GM21619 (cell line): Measurements from ENCODE around the gene NDUFA8.
"Not testable (repeated sequence)": the region's sequence is repeated elsewhere in the genome, so short reads cannot be mapped to it uniquely, and the experiment has no call there.

Experiments
- ATAC-seq: cut with Tn5 transposase; IDR thresholded peaks from one replicate; pipeline ENCODE4 v1.9.1; 2021; ENCODE audit not compliant: unreplicated experiment

Gene NDUFA8

GRCh38 chr9:122122468-122122867 is 37.1 kb downstream of the NDUFA8 start:
- no peak for ATAC-seq

GRCh38 chr9:122121931-122122330 is 37.6 kb downstream of the NDUFA8 start:
- no peak for ATAC-seq

DNA sequence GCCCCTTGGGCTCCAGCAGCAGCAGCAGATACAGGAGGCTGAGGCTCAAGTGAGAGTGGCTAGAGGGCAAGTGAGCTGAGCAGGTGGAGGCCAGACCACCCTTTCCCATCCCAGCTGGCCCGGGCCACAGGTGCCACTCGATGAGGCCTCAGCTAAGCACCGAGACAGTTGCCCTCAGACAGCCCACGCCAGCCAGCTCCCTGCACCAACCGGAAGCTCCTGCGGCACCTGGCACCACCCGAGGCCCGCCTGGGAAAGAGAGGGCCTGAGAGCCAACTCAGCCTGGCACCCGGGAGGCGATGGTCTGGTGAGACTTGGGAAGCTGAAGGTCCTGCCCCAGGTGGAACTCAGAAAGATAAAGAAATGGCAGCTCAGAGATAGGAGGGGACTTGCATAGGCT is 38.2 kb downstream of the NDUFA8 start:
- ATAC-seq = no peak

DNA sequence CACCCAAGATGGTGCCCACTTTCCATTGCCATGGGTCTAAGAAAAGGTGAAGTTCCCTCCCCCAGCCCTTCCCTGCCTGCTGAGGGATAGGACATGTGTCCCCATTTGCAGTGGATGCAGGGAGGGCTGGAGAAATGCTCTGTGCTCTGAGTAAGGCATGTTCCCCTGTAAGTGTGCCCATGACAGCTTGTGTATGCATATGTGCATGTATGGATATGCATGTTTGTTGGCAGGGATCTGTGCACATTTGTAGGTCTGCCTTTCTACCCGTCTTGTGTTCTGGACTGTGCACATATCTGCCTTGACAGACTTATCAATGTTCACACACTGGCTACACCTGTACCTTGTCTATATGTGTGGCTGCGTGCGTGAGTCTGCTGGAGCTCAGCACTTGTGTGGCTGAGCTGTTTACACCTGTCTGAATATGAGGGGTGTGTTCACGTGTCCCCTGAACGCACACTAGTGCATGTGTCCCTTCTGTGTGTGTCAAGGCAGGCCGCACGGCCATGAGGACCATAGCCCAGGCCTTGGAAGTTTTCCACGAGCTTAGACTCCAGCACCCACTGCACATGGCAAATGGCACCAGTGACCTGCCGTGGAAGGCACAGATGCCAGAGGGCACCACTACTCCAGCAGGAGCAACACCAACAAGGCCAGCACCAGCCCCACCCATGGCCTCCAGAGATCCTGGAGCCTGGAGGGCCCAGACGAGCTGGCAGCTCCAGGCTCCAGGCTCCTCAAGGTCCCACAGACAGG is 39.1 kb downstream of the NDUFA8 start:
- no peak for ATAC-seq

- no peak for ATAC-seq
Observed at GRCh38 chr9:122119721-122120120, 39.9 kb downstream of the NDUFA8 start.

DNA sequence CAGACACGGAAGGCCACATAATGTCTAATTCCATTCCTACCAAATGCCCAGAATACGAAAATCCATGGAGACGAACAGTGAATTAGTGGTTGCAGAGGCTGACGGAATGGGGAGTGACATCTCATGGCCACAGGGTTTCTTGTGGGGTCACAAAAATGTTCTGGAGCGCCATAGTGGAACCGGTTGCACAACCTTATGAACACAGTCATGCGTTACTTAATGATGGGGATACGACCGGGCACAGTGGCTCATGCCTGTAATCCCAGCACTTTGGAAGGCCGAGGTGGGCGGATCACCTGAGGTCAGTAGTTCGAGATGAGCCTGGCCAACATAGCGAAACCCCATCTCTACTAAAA is 40.4 kb downstream of the NDUFA8 start:
- no peak for ATAC-seq

DNA sequence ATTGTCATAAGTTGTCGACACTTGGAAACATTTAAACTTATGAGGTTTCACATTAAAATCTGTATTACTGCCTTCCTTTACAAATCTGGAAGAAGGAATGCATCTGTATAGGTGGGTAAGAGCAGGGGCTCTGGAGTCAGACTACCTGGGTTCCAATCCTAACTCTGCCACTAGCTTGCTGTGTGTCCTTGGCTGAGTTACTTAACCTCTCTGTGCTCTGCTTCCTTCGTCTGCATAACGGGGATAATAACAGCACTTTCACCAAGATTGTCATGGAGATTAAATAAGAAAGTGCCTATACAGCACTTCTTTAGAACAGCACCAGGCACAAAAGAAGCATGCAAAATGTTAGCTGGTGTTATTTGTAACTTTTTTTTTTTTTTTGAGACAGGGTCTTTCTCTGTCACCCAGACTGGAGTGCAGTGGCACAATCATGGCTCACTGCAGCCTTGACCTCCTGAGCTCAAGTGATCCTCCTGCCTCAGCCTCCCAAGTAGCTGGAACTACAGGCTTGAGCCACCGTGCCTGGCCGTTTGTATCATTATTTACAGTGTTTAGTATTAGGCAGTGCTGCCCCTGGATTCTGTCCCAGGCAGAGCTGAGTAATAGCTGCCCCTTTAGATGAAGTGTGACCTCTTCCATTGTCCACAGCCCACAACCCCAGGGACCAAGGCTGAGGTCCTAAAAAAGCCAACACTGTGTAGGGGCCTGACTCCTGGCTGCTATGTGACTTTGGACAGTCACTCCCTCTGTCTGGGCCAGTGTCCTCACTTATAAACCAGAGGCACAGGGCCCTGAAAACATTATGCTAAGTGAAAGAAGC is 41.0 kb downstream of the NDUFA8 start:
- ATAC-seq = no peak

- ATAC-seq = not testable (repeated sequence)
Observed at GRCh38 chr9:122117241-122117640, 42.3 kb downstream of the NDUFA8 start.

GRCh38 chr9:122116448-122117173 is 43.0 kb downstream of the NDUFA8 start:
- no peak for ATAC-seq

GRCh38 chr9:122116040-122116439 is 43.5 kb downstream of the NDUFA8 start:
- no peak for ATAC-seq

- no peak for ATAC-seq
Observed at GRCh38 chr9:122115176-122116035, 44.2 kb downstream of the NDUFA8 start.

GRCh38 chr9:122113574-122113973 is 46.0 kb downstream of the NDUFA8 start:
- no peak for ATAC-seq

DNA sequence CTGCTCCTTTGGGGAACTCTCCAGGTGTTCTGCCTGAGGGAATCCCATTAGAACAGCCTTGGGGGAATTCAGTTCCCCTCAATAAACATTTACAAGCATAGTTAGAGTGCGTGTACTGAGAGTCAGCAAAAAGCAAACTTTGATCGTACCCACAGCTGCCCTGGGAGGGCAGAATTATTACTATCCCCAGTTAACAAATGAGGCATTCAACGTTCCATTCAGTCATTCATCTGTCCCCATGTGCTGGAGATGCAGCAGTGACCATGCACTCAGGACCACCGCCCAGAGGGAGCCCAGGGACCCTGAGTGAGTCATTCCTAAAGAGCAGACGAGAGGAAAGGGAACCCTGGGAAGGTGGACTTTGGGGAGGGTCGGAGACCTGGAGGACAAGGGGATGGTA is 47.3 kb downstream of the NDUFA8 start:
- no peak for ATAC-seq

DNA sequence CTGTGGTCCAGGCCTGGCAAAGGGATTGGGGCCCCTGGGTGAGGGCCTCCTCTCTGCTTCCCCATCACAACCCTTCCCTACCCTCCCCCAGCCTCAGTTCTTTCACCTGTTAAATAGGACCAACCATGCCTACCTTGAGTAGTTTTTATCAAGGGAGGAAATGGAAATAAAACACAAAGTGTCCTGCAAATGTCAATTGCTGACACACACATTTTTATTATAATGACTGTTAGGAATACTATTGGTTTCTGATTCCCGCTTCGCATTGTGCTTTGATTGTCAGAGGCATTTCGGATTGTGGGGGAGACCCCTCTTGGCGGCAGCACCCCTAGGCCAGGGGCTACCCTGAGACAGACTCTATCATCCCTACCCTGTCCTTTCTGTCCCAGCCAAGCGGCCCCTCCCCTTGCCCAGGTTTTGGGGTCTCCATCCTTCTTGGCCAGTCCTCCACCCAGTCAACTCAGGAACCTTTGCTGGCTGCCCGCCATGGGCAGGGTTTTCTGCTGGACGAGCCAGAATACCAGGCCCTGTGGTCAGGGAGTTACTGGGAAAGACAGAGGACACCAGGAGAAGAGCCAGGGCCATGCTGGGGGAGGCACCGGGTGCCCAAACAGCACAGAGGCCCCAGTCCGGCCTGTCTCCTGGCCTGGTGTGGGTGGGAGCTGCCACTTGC is 48.0 kb downstream of the NDUFA8 start:
- no peak for ATAC-seq

DNA sequence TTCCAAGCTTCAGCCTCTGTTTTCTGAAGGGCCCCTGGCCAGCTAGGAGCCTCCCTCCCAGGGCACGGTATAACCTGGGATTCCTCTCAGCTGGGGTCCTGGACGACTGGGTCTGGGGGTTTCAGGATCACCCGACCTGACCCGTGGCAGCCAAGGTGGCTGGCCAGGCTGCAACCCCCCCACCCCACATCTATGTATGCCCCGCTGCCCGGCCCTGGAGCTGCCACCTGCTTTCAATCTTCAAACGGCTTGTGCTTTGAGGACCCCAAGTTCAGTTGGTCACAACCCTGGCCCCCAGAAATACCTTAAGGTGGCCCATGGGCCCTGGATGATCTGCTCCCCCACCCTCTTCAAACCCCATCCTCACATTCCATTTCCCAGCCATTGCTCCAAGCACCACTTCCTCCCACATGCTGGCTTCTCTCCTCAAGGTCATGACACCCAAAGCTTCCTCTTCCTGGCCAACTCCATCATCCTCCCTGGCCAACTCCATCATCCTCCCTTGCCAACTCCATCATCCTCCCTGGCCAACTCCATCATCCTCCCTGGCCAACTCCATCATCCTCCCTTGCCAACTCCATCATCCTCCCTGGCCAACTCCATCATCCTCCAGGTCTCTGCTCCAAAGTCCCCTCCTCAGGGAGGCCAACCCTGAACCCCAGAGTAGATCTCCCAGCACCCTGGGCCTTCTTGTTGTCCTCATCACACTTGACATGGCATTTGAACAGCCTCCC is 49.3 kb downstream of the NDUFA8 start:
- ATAC-seq = no peak

- no peak for ATAC-seq
Observed at GRCh38 chr9:122109035-122109813, 50.4 kb downstream of the NDUFA8 start.

GRCh38 chr9:122107291-122107805 is 52.2 kb downstream of the NDUFA8 start:
- no peak for ATAC-seq

- no peak for ATAC-seq
Observed at GRCh38 chr9:122106576-122106975, 53.0 kb downstream of the NDUFA8 start.

DNA sequence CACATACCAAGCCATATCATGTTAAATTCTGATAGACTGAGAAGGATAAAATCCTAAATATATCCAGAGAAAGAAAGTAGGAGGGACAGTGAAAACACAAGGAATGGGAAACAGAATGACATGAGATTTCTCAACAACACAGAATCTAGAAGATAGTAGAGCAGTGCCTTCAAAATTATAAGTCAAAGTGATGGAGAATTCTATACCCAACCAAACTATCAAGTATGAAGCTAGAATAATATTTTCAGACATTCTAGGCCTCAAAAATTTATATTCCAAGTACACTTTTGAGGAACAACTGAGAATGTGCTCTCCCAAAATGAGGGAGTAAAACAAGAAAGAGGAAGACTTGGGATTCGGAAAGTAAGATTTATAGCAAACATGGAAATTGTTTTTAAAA is 55.6 kb downstream of the NDUFA8 start:
- no peak for ATAC-seq
